WERI-Rb-1 (cell line): Measurements from ENCODE around the gene ZDHHC11.
"Not testable (repeated sequence)": the region's sequence is repeated elsewhere in the genome, so short reads cannot be mapped to it uniquely, and the experiment has no call there.

Source experiments
- DNase-seq: peaks from one replicate; pipeline ENCODE4 v3.0.0-alpha.2; 2020
- H3K27ac ChIP-seq: fragments of 250-450 bp; sonication (Bioruptor Pico); 2 replicates; pipeline ENCODE4 v1.5.1; 2020; ENCODE audit warnings: mild to moderate bottlenecking, moderate library complexity
- H3K27me3 ChIP-seq: fragments of 250-450 bp; sonication (Bioruptor Pico); 2 replicates; pipeline ENCODE4 v1.5.1; 2021; ENCODE audit warnings: mild to moderate bottlenecking, low read depth, moderate library complexity; ENCODE audit not compliant: insufficient read depth, severe bottlenecking
- H3K36me3 ChIP-seq: fragments of 250-450 bp; sonication (Bioruptor Pico); 2 replicates; pipeline ENCODE4 v1.5.1; 2020; ENCODE audit warnings: mild to moderate bottlenecking, moderate library complexity
- H3K4me3 ChIP-seq: 2 replicates; pipeline ENCODE4 v1.5.1; 2011; ENCODE audit warnings: low read depth, mild to moderate bottlenecking, control low read depth, low read length
- H3K9me3 ChIP-seq: fragments of 250-450 bp; sonication (Bioruptor Pico); 2 replicates; pipeline ENCODE4 v1.5.1; 2021; ENCODE audit warnings: mild to moderate bottlenecking, moderate library complexity; ENCODE audit not compliant: severe bottlenecking
- TF ChIP-seq, protein P1 (sequence below): IDR thresholded peaks from 2 replicates; pipeline ENCODE4 v1.5.1; 2011; ENCODE audit warnings: low read depth, mild to moderate bottlenecking, control low read depth, inconsistent platforms, low read length

Gene ZDHHC11

DNA sequence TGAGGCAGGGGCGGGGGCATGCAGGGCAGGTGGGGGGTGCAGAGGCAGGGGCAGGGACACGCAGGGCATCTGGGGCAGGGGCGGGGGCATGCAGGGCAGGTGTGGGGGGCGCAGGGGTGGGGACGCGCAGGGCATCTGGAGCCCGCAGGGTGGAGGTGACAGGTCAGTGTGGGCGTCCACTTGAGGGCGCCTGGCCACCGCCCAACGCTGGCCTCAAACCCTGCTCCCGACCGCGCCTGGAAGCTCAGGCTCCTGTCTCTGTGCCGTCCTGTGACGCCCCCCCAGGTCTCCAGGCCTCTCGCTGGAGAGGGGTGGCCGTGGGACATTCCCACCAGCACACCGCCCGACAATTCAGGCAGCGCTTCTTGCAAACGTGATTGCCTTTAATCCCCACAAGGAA is 6.9 kb downstream of the ZDHHC11 start:
- TF ChIP-seq, protein P1, sequence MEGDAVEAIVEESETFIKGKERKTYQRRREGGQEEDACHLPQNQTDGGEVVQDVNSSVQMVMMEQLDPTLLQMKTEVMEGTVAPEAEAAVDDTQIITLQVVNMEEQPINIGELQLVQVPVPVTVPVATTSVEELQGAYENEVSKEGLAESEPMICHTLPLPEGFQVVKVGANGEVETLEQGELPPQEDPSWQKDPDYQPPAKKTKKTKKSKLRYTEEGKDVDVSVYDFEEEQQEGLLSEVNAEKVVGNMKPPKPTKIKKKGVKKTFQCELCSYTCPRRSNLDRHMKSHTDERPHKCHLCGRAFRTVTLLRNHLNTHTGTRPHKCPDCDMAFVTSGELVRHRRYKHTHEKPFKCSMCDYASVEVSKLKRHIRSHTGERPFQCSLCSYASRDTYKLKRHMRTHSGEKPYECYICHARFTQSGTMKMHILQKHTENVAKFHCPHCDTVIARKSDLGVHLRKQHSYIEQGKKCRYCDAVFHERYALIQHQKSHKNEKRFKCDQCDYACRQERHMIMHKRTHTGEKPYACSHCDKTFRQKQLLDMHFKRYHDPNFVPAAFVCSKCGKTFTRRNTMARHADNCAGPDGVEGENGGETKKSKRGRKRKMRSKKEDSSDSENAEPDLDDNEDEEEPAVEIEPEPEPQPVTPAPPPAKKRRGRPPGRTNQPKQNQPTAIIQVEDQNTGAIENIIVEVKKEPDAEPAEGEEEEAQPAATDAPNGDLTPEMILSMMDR = peak; percentile 68
- peak; percentile 56 for DNase-seq
- H3K9me3 ChIP-seq = not testable (repeated sequence)

DNA sequence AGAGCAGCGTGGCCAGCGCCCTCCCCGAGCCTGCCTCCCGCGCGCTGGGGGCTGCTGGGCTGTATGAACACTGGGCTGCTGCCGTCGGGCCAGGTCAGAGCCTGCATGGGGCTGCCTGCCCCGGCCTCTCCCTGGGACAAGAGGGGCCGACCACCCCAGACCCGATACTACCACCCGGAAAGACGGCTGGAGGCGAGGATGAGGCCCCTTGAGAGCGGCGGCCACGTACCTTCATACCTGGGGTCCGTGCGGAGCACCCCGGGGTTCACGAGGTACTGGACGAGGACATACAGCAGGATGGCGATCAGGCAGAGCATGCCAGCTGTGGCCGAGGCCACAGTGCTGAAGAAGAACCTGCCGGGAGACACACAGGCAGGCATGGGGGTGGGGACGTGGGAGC is 7.4 kb downstream of the ZDHHC11 start:
- not testable (repeated sequence) for H3K9me3 ChIP-seq, H3K4me3 ChIP-seq, H3K27ac ChIP-seq, H3K27me3 ChIP-seq, H3K36me3 ChIP-seq
- DNase-seq = peak; percentile 13

More for the DNA sequence above, 6.9 kb downstream of the ZDHHC11 start:
- H3K4me3 ChIP-seq, H3K27ac ChIP-seq, H3K36me3 ChIP-seq, H3K27me3 ChIP-seq: not testable (repeated sequence)

DNA sequence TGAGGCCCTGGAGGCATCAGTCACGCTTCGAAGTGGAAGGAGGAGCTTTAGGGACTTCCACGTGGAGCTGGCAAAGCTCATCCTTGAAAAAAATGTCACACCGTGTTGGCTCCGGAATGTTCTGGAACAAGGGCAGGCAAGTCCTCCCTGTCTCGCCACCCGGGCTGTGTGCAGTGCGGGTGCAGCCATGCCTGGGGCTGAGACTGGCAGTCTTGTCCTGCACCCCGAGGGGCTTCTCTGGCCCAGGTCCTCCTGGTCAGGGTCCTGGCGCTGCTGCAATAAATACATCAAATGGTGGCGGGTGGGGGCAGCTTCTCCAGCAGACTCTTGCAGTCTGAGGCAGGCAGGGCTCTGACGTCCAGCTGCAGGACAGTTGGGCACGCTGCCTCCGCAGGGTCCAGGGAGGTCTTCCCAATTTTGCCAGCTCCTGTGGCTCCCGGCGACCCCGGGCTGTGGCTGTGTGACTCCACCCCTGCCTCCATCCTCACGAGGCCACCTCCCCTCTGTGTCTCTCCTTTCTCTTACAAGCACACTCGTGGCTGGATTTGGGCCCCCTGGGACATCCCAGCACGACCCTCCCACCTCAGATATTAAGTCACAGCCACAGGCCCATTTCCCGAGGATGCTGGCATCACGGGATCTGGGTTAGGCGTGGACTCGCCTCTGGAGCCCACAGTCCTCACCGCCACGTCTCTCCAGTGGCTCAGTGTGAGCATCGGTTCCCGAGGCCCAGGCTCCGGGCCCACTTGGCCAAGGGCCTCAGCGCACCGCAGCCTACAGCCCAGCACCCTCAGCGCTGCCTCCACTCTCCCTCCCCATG is 8.2 kb downstream of the ZDHHC11 start:
- peak; percentile 10 for DNase-seq
- not testable (repeated sequence) for H3K27me3 ChIP-seq, H3K36me3 ChIP-seq, H3K9me3 ChIP-seq, H3K27ac ChIP-seq, H3K4me3 ChIP-seq

DNA sequence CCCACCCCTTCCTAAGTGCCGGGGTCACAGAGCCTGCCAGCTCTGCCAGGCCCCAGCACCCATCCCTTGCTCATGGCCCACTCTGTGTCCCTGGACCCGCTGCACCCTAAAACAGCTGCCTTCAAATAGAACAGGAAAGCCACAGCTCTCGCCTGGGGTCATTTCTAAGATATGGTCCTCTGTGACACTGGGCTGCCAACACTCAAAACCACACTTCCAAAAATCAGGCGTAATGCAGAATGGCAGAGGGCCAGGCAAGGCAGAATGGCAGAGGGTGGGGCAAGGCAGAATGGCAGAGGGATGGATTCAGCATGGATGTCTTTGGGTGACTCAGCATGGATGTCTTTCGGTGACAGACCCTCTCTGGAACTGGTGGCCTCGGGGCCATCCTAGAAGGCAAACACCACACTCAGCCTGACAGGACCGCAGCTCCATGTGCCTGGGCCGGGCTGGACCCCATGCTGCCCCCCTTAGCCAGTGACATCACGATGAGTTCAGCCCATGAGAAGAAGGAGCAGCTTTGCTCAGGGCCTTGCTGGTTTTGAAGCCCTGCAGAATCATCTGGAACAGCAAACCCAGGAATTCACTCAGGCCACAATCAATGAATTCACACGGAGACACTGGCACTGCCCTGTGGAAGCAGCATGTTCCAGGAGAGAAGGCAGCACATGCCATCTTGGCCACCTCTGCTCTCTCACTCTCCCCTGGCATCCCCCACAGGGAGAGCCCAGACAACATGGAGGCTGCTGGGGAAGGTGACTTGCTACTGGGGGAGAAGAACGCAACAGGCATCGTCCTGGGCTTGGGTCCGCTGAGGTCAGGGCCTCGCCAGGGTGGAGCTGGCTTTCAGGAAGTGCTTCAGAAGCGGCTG is 9.0 kb downstream of the ZDHHC11 start:
- H3K4me3 ChIP-seq, H3K27ac ChIP-seq, H3K27me3 ChIP-seq, H3K36me3 ChIP-seq, H3K9me3 ChIP-seq: not testable (repeated sequence)
- peak; percentile 5 for DNase-seq

DNA sequence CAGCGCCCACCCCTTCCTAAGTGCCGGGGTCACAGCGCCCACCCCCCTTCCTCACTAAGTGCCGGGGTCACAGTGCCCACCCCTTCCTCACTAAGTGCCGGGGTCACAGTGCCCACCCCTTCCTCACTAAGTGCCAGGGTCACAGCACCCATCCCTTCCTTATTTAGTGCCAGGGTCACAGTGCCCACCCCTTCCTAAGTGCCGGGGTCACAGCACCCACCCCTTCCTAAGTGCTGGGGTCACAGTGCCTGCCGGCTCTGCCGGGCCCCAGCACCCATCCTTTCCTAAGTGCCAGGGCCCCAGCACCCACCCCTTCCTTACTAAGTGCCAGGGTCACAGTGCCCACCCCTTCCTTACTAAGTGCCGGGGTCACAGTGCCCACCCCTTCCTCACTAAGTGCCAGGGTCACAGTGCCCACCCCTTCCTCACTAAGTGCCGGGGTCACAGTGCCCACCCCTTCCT is 9.8 kb downstream of the ZDHHC11 start:
- not testable (repeated sequence) for H3K27me3 ChIP-seq, H3K9me3 ChIP-seq, H3K27ac ChIP-seq, H3K36me3 ChIP-seq, H3K4me3 ChIP-seq
- DNase-seq = peak; percentile 3

DNA sequence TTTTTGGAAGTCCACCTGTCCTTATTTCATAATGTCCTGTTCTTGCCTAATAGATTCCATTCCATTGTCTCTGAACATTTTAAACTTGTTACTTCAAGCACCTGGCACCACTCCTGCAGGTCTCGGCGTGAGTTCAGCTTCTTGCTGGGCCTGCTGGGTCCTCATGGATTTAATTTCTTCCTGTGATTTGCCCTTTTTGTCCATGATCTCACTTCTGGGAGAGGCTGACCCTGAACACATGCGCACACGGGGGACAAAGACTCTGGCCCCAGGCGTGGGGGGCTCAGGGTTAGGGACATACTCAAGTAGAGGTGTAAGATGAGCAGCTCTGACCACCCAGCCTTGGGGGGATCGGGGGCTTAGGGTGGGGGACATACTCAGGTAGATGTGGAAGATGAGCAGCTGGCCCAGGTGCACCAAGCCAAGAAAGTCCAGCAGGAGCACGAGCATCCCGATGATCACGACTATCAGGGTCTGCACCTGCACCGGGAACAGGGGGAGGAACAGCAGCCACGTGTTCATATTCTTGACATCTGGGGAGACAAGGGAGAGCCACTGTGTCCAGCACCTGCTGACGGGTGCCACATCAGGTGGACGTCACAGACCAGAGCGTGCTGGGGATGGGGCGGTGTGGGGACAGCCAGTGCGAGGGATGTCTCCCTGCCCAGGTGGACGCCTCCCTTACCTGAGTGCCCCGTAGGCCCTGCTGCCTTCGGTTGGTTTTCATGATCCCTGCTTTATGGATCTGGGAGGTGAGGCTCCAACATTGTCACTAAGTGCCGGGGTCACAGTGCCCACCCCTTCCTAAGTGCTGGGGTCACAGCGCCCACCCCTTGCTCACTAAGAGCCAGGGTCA is 10.4 kb downstream of the ZDHHC11 start:
- DNase-seq = peak; percentile 10
- not testable (repeated sequence) for H3K9me3 ChIP-seq, H3K4me3 ChIP-seq, H3K36me3 ChIP-seq, H3K27ac ChIP-seq, H3K27me3 ChIP-seq

DNA sequence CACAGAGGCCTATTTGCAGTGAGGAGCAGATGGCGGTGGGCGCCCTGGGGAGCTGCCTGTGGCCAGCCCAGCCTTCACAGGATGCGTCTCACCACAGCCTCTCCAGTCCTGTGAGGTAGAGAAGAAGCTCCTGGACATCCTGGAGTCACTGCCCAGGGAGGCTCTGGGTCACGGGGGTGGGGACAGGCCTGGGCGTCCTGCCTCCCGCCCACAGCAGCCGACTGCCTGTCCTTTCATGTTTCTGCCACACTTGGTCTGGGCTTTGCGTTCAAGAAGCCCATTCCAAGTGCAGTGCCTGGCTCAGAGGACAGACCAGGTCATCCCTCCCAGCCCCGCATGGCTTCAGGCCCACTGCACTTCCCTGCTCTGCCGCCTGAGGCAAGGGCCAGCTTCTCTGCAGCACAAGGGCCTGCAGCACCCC is 12.3 kb downstream of the ZDHHC11 start:
- not testable (repeated sequence) for H3K9me3 ChIP-seq, H3K4me3 ChIP-seq, H3K36me3 ChIP-seq, H3K27me3 ChIP-seq
- peak; percentile 51 for DNase-seq
- TF ChIP-seq, protein P1 = peak; percentile 34
- H3K27ac ChIP-seq = peak overlapping the region; percentile 37; the same call in 1 of the 2 replicates

DNA sequence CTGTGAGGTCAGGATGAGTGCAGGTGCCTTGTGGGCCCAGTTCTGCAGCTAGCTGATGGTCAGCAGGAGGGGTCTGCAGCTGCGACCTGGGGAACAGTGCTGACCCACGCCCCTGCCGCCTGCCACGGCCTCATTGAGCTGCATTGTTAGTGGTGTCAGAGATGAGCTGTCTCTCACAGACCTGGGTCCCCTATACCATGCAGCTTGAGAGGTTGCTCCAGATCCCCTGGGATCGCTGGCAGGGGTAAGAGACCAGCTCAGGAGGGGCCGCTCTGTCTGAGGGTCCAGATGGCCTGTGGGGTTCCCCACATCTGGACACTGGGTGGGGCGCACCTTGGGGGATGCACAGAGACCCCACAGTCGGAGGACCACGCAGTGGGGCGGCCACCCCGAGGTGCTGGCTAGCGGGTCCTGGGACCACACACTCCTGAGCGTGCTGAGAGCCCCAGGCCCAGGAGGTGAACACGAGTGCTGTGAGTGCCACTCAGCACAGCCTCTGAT is 13.1 kb downstream of the ZDHHC11 start:
- not testable (repeated sequence) for H3K4me3 ChIP-seq, H3K27me3 ChIP-seq, H3K27ac ChIP-seq, H3K9me3 ChIP-seq, H3K36me3 ChIP-seq
- DNase-seq = peak; percentile 6

DNA sequence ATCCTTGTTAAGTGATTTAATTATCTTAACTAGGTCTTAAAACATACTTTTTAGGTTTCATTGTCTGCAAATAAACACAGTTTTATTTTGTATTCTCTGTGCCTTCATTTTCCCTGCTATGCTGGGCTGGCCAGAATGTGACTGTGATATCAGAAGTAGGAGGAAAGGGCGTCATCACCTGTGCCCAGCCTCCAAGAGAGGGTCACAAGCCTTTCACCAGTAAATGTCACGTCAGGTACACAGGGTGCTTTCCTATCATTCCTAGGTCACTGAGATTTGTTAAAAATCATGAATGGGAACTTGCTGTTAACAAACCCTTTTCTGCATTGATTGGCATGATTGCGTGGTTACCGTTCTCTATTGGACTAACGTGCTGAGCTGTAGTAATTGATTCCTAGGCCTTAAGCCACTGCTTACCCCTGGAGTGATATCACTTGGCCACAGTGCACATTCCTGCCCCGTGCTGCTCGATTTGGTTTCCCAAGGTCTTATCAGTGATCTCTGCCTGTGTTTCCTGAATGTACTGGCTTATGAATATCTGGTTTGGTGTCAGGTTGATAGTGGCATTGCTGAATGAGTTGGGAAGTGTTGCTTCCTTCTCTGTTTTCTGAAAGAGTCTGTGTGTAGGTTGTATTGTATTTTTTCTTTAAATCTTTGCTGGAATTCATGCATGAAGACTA is 14.7 kb downstream of the ZDHHC11 start:
- H3K4me3 ChIP-seq, H3K36me3 ChIP-seq, H3K27ac ChIP-seq, DNase-seq, H3K27me3 ChIP-seq, H3K9me3 ChIP-seq: not testable (repeated sequence)

DNA sequence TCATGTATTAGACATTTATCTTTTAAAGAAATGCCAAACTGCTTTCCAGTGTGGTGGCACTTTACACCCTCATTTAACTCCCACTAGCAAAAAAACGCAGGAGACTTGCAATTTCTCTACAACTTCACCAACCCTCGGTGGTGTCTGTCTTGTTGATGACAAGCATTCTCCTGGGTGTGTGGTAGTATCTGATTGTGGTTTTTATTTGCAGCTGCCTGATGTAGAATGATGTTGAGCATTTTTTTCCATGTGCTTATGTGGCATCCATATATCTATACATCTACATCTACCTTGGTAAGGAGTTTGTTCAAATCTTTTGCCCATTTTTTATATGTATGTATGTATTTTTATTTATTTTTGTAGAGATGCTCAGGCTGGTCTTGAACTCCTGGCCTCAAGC is 16.8 kb downstream of the ZDHHC11 start:
- DNase-seq, H3K27ac ChIP-seq, H3K4me3 ChIP-seq, H3K36me3 ChIP-seq, H3K27me3 ChIP-seq, H3K9me3 ChIP-seq: not testable (repeated sequence)

DNA sequence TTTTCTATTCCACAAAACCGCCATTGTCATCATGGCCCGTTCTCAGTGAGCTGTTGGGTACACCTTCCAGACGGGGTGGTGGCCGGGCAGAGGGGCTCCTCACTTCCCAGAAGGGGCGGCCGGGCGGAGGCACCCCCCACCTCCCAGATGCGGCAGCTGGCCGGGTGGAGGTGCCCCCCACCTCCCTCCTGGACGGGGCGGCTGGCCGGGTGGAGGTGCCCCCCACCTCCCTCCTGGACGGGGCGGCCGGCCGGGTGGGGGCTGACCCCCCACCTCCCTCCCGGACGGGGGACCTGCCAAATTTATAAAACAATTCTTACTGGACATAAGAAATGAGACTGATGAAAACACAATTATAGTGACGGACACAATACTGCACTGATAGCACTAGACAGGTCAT is 22.6 kb downstream of the ZDHHC11 start:
- DNase-seq, H3K36me3 ChIP-seq, H3K4me3 ChIP-seq, H3K27me3 ChIP-seq, H3K9me3 ChIP-seq, H3K27ac ChIP-seq: not testable (repeated sequence)
